HUES6 (cell line): ENCODE measurements around the gene FANCC.
"Not testable (repeated sequence)": the region's sequence is repeated elsewhere in the genome, so short reads cannot be mapped to it uniquely, and the experiment has no call there.

Experiments used
- H3K27ac ChIP-seq: 2 replicates; pipeline ENCODE4 v1.7.0; 2013; ENCODE audit warnings: low read depth, mild to moderate bottlenecking, low read length, inconsistent platforms
- H3K27me3 ChIP-seq: 2 replicates; pipeline ENCODE4 v1.6.1; 2013; ENCODE audit warnings: low read length; ENCODE audit not compliant: control insufficient read depth, insufficient read depth
- H3K36me3 ChIP-seq: 2 replicates; pipeline ENCODE4 v1.6.1; 2013; ENCODE audit warnings: low read length; ENCODE audit not compliant: control insufficient read depth, insufficient read depth
- H3K4me1 ChIP-seq: 2 replicates; pipeline ENCODE4 v1.6.1; 2013; ENCODE audit warnings: low read length; ENCODE audit not compliant: control insufficient read depth, insufficient read depth
- H3K4me3 ChIP-seq: 2 replicates; pipeline ENCODE4 v1.5.1; 2013; ENCODE audit warnings: low read depth, low read length
- H3K9ac ChIP-seq: one replicate; pipeline ENCODE4 v1.6.1; 2013; ENCODE audit warnings: mild to moderate bottlenecking, low read length
- H3K9me3 ChIP-seq: 2 replicates; pipeline ENCODE4 v1.6.1; 2013; ENCODE audit warnings: low read depth, low read length; ENCODE audit not compliant: control insufficient read depth, insufficient read depth

FANCC gene

GRCh38 chr9:95211028-95211427 lies 106.5 kb downstream of the FANCC start:
- peaks cover 13% of the 10 kb centered on the region for H3K4me1 ChIP-seq
- H3K27ac ChIP-seq = 0 out of 2 replicates have a peak overlapping the region, but pooled peaks have one; percentile 14
- no peak overlapping the region for H3K4me3 ChIP-seq
- no peak overlapping the region for H3K9ac ChIP-seq
- no peaks in the 10 kb centered on the region for H3K9me3 ChIP-seq
- no peaks in the 10 kb centered on the region for H3K36me3 ChIP-seq
- no peaks in the 10 kb centered on the region for H3K27me3 ChIP-seq

- H3K4me3 ChIP-seq = no peak overlapping the region
- H3K9me3 ChIP-seq = no peaks in the 10 kb centered on the region
- H3K27me3 ChIP-seq = no peaks in the 10 kb centered on the region
- no peaks in the 10 kb centered on the region for H3K36me3 ChIP-seq
- peaks cover 3% of the 10 kb centered on the region; the same call in 1 of the 2 replicates for H3K4me1 ChIP-seq
- no peak overlapping the region for H3K9ac ChIP-seq
- no peak overlapping the region for H3K27ac ChIP-seq
Observed at GRCh38 chr9:95207403-95207802, 110.1 kb downstream of the FANCC start.

- H3K27ac ChIP-seq = no peak overlapping the region
- H3K4me3 ChIP-seq = no peak overlapping the region
- H3K36me3 ChIP-seq = no peaks in the 10 kb centered on the region
- H3K9me3 ChIP-seq = no peaks in the 10 kb centered on the region
- H3K4me1 ChIP-seq = peaks cover 14% of the 10 kb centered on the region
- H3K27me3 ChIP-seq = no peaks in the 10 kb centered on the region
- no peak overlapping the region for H3K9ac ChIP-seq
Observed at GRCh38 chr9:95206143-95206542, 111.4 kb downstream of the FANCC start.

GRCh38 chr9:95204710-95205109 lies 112.8 kb downstream of the FANCC start:
- Histone ChIP-seq H3K4me1 (peaks cover 15% of the 10 kb centered on the region), H3K27ac (no peak overlapping the region), H3K9ac (no peak overlapping the region), H3K4me3 (no peak overlapping the region), H3K36me3 (no peaks in the 10 kb centered on the region), H3K27me3 (no peaks in the 10 kb centered on the region), H3K9me3 (no peaks in the 10 kb centered on the region)

- no peak overlapping the region for H3K9ac ChIP-seq
- H3K27ac ChIP-seq = no peak overlapping the region
Observed at GRCh38 chr9:95204310-95204709, 113.2 kb downstream of the FANCC start.

GRCh38 chr9:95203019-95203418 lies 114.5 kb downstream of the FANCC start:
- H3K4me1 ChIP-seq = peaks cover 15% of the 10 kb centered on the region
- H3K27ac ChIP-seq, H3K9ac ChIP-seq, H3K9me3 ChIP-seq, H3K4me3 ChIP-seq, H3K36me3 ChIP-seq, H3K27me3 ChIP-seq: not testable (repeated sequence)

More at GRCh38 chr9:95204310-95204709, 113.2 kb downstream of the FANCC start:
- Histone ChIP-seq H3K27me3 (no peaks in the 10 kb centered on the region), H3K36me3 (no peaks in the 10 kb centered on the region), H3K4me3 (no peak overlapping the region), H3K9me3 (no peaks in the 10 kb centered on the region), H3K4me1 (peaks cover 15% of the 10 kb centered on the region)

- Histone ChIP-seq H3K27ac (no peak overlapping the region), H3K4me1 (peaks cover 15% of the 10 kb centered on the region), H3K4me3 (no peak overlapping the region), H3K27me3 (no peaks in the 10 kb centered on the region), H3K9me3 (no peaks in the 10 kb centered on the region), H3K9ac (no peak overlapping the region), H3K36me3 (no peaks in the 10 kb centered on the region)
Observed at GRCh38 chr9:95202076-95202681, 115.3 kb downstream of the FANCC start.

GRCh38 chr9:95201206-95201605 lies 116.3 kb downstream of the FANCC start:
- Histone ChIP-seq H3K4me3 (no peak overlapping the region), H3K4me1 (peaks cover 13% of the 10 kb centered on the region), H3K9ac (no peak overlapping the region), H3K9me3 (no peaks in the 10 kb centered on the region), H3K36me3 (no peaks in the 10 kb centered on the region), H3K27ac (0 out of 2 replicates have a peak overlapping the region, but pooled peaks have one; percentile 5), H3K27me3 (no peaks in the 10 kb centered on the region)

- Histone ChIP-seq H3K27ac (no peak overlapping the region), H3K9ac (no peak overlapping the region), H3K4me3 (no peak overlapping the region), H3K9me3 (no peaks in the 10 kb centered on the region), H3K4me1 (peaks cover 12% of the 10 kb centered on the region), H3K27me3 (no peaks in the 10 kb centered on the region), H3K36me3 (no peaks in the 10 kb centered on the region)
Observed at GRCh38 chr9:95197692-95198271, 119.7 kb downstream of the FANCC start.

- H3K4me1 ChIP-seq = peaks cover 11% of the 10 kb centered on the region; the same call in 1 of the 2 replicates
- no peaks in the 10 kb centered on the region for H3K27me3 ChIP-seq
- H3K9me3 ChIP-seq = no peaks in the 10 kb centered on the region
- no peak overlapping the region for H3K9ac ChIP-seq
- H3K36me3 ChIP-seq = no peaks in the 10 kb centered on the region
- no peak overlapping the region for H3K27ac ChIP-seq
- H3K4me3 ChIP-seq = no peak overlapping the region
Observed at GRCh38 chr9:95193480-95193879, 124.0 kb downstream of the FANCC start.

GRCh38 chr9:95193067-95193466 lies 124.4 kb downstream of the FANCC start:
- Histone ChIP-seq H3K27ac (no peak overlapping the region), H3K4me1 (peaks cover 11% of the 10 kb centered on the region; the same call in 1 of the 2 replicates), H3K36me3 (no peaks in the 10 kb centered on the region), H3K9ac (no peak overlapping the region), H3K27me3 (no peaks in the 10 kb centered on the region), H3K9me3 (no peaks in the 10 kb centered on the region), H3K4me3 (no peak overlapping the region)
